HG03378 (cell line): ENCODE results near the gene RPL32.
"Not testable (repeated sequence)": the region's sequence is repeated elsewhere in the genome, so short reads cannot be mapped to it uniquely, and the experiment has no call there.

ENCODE experiments used
- ATAC-seq: cut with Tn5 transposase; IDR thresholded peaks from one replicate; pipeline ENCODE4 v1.9.1; 2021; ENCODE audit warnings: mild to moderate bottlenecking, moderate library complexity; ENCODE audit not compliant: unreplicated experiment

RPL32 gene

GRCh38 chr3:12810013-12810780 lies 31.2 kb downstream of the RPL32 start:
- ATAC-seq: peak; percentile 95

DNA sequence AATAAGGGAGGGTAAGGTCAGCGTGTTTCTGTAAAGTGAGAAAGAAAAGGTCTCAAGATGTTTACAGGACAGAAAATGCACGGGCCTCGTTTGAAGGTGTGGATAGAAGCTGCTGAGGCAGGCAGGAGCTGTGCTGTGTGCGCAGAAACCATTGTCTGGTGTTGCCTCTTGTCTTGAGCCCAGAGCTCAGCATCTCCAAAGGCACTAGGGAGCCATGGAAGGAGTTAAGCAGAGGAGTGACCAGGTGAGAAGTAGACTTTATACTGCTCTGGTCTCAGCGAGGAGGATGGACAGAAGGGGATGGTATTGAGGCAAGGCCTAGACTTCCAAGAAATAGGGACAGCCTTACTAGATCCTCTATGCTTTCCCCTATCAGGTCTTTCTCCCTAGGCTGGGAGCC lies 31.9 kb downstream of the RPL32 start:
- ATAC-seq: no peak

DNA sequence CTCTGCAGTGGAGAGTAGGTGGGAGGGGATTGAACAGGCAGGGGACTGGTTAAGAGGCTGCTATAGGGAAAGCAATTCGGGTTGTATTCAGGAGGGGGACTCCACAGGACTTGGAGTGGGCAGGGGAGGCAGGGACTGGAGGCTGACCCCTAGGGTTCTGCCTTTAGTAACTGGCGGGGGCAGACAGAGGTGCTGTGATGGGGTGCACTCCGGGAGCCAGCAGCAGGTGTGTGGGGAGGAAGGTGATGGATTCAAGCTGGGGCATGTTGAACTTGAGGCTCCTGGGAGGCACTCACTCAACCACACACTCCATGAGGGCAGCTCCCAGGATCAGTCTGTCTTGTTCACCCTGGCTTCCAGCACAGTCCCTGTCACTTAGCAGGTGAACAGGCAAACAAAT lies 32.4 kb downstream of the RPL32 start:
- no peak for ATAC-seq

DNA sequence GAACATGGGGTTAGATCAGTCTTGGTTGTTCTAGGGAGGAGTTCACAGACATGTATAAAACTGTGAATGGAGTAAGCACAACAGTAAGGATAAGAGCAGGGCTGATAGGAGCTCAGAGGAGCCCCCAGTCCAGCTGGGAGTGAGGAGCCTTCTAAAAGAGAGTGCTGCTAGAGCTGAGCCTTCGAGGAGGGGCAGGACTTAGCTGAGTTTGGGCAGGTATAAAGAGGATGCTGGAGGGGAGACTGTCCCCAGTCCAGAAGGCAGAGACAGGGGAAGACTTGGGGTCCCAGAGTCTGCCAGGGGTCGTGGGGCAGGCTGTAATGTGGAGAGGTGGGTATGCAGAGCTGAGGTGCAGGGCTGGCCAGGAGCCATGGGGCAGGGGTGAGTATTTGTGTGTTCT lies 32.8 kb downstream of the RPL32 start:
- ATAC-seq: no peak

DNA sequence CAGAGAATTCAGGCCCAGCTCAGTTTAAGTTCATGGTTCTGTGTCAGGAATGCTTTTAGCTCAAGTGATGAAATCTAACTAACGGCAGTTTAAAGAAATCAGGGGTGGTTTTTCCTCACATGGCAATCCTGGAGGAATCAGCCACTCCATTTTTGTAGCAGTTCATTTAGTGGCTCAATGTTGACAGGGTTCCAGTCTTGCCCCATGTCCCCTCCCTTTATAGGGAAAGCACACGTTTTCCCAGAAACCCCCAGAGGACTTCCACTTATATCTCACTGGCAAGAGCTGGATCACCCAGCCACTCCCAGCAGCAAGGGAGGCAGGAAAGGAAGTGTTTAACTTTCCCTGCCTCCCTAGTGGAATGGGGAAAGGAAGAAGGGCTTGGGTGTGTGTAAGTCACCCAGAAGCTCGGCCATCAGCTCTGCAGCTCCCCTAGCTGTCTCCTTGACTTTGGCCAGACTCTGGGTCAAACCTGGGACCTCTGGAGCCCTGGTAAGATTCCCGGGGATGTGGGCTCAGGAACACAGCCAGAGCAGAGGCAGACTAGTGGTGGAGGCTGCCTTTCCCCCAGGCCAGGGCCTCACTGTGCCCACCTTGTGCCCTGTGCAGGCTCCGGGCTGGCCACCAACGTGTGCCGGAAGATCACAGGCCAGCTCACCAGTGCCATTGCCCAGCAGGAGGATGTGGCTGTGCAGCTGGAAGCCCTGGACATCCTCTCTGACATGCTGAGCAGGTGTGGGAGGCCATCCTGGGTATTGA lies 33.6 kb downstream of the RPL32 start:
- no peak for ATAC-seq

GRCh38 chr3:12807066-12807465 lies 34.3 kb downstream of the RPL32 start:
- ATAC-seq: no peak

DNA sequence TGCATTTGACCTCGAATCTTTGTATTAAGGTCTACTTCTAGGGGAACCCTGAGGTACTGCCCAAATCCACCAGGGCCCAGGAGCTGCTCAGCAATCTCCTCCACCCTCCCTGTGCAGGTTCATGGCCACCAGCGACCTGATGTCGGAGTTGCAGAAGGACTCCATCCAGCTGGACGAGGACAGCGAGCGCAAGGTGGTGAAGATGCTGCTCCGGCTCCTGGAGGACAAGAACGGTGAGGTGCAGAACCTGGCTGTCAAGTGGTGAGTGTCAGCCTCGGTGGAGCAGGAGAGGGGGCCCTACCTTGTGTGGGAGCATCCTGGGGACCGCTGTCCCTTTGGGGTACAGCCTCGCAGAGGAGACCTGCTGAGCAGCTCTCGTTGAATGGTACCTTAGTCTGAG lies 38.0 kb downstream of the RPL32 start:
- no peak for ATAC-seq

- ATAC-seq: no peak
These were observed 41.6 kb downstream of the RPL32 start for GRCh38 chr3:12799525-12800440.

GRCh38 chr3:12798559-12799179 lies 42.7 kb downstream of the RPL32 start:
- no peak for ATAC-seq

- ATAC-seq: no peak
These were observed 43.3 kb downstream of the RPL32 start for GRCh38 chr3:12797892-12798558.

- no peak for ATAC-seq
These were observed 44.1 kb downstream of the RPL32 start for GRCh38 chr3:12797124-12797891.

GRCh38 chr3:12796171-12797123 lies 44.9 kb downstream of the RPL32 start, which contains the start of gene CAND2:
Gene CAND2, plus strand, starts transcription at chr3:12796680. Its CDS starts 41 bp downstream, at chr3:12796721.
- no peak for ATAC-seq

DNA sequence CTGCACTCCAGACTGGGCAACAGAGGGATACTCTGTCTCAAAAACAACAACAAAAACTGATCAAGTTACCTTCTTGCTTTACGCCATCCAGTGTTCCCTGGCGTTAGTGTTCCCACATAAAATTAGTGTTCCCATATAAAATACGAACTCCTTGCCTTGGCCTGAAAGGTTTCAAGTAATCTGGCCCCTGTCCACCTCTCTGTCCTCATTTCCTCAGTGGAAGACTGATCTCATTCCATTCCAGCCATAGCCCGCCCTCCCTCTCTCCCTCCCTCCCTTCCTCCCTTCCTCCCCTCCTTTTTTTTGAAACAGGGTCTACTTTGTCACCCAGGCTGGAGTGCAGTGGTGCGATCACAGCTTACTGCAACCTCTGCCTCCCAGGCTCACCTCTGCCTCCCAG lies 47.7 kb downstream of the RPL32 start:
- no peak for ATAC-seq

- no peak for ATAC-seq
These were observed 49.9 kb downstream of the RPL32 start for GRCh38 chr3:12791430-12791829.

GRCh38 chr3:12787967-12788690 lies 53.2 kb downstream of the RPL32 start:
- ATAC-seq: not testable (repeated sequence)

DNA sequence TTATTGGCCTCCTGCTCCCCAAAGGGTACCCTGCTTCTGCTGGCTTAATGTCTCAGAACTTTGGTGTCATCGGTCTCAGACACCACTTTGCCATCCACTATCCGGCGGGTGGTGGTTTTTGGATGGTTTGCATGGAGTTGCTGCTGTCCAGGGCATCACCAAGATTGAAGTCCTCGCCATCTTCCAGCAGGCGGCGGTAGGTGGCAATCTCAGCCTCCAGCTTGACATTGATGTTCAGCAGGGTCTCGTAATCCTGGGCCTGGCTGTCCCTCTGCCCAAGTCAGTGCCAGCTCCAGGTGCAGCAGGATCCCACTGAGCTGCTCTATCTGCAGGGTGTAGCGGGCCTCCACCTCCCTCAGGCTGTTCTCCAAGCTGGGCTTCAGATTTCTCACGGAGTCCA lies 54.0 kb downstream of the RPL32 start:
- ATAC-seq: not testable (repeated sequence)

DNA sequence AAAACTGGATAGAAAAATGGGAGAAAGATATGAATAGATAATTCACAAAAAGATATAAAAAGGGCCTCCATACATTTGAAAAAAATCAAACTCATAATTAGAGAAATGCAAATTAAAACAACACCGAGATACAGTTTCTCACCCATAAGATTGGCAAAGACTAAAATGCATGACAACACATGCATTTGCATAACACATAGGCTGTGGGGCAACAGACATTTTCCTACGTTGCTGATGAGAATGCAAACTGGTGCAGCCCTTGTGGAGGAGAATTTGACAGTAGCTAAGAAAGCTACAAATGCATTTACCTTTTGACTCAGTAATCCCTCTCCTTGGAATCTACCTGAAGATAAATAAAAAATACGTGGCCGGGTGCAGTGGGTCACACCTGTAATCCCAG lies 56.3 kb downstream of the RPL32 start:
- no peak for ATAC-seq
